BJ (cell line): Measurements from ENCODE around the gene FGD4. TPM values are rescaled to one million over a fixed set of nuclear protein-coding genes. Genes with fewer than 3 reads are reported as not detected.

ENCODE experiments used
- CTCF ChIA-PET: fragments of 350-600 bp; formaldehyde crosslinking; extraction: SDS; loops from one replicate; lab custom pipeline; 2021; ENCODE audit warnings: antibody characterized with exemption, inconsistent platforms; lab: Yijun Ruan, JAX
- POLR2A ChIA-PET: fragments of 300-600 bp; sonication (Branson Sonifier 250); formaldehyde crosslinking; extraction: SDS; loops from one replicate; lab custom pipeline; 2021; ENCODE audit warnings: antibody characterized with exemption; lab: Charles Lee
- DNase-seq: peaks from one replicate; pipeline ENCODE4 v3.0.0-alpha.2; 2011; ENCODE audit warnings: low read depth
- H3K27me3 ChIP-seq: 2 replicates; pipeline ENCODE4 v1.6.0; 2011; ENCODE audit warnings: low read length; ENCODE audit not compliant: control insufficient read depth, insufficient read depth
- H3K36me3 ChIP-seq: 2 replicates; pipeline ENCODE4 v1.5.1; 2011; ENCODE audit warnings: low read length; ENCODE audit not compliant: control insufficient read depth, insufficient read depth
- H3K4me3 ChIP-seq: 2 replicates; pipeline ENCODE4 v1.5.1; 2011; ENCODE audit warnings: low read depth, mild to moderate bottlenecking, control low read depth, low read length
- CTCF ChIP-seq: IDR thresholded peaks from 2 replicates; pipeline ENCODE4 v1.5.1; 2011; ENCODE audit warnings: low read depth, mild to moderate bottlenecking, control low read depth, inconsistent platforms, low read length, moderate library complexity; ENCODE audit not compliant: insufficient read depth
- polyA plus RNA-seq: library from polyadenylated mRNA; depleted of rRNA; stranded (reverse); fragments of >200 nt; gene quantifications from 2 replicates; pipeline ENCODE4 v1.2.3, GENCODE V29; 2011

The FGD4 gene
- polyA plus RNA-seq, 1 experiment, result 11.1 TPM

GRCh38 chr12:32445356-32445755 lies 46.0 kb downstream of the FGD4 start:
- ChIA-PET POLR2A (no interaction called here), CTCF (no interaction called here)
- no peak for TF ChIP-seq CTCF
- no peak for DNase-seq
- no peaks in the 10 kb centered on the region for H3K27me3 ChIP-seq
- no peak overlapping the region for H3K4me3 ChIP-seq
- no peaks in the 10 kb centered on the region for H3K36me3 ChIP-seq

- Histone ChIP-seq H3K4me3 (no peak overlapping the region), H3K27me3 (no peaks in the 10 kb centered on the region), H3K36me3 (no peaks in the 10 kb centered on the region)
- POLR2A ChIA-PET, result no interaction called here
- no peak for TF ChIP-seq CTCF
- CTCF ChIA-PET, result no interaction called here
- no peak for DNase-seq
Measured at GRCh38 chr12:32446316-32447119, 47.2 kb downstream of the FGD4 start.

GRCh38 chr12:32448586-32448985 lies 49.2 kb downstream of the FGD4 start:
- CTCF ChIA-PET, result interaction anchor here (2.1 kb wide), 1 partner anchor 209 kb away, joined by 6 read pairs; no protein-coding TSS in a partner anchor
- POLR2A ChIA-PET, result no interaction called here
- Histone ChIP-seq H3K4me3 (no peak overlapping the region), H3K36me3 (no peaks in the 10 kb centered on the region), H3K27me3 (no peaks in the 10 kb centered on the region)
- no peak for TF ChIP-seq CTCF
- no peak for DNase-seq

- ChIA-PET CTCF (interaction anchor here (0.9 kb wide), 1 partner anchor 208 kb away, joined by 5 read pairs; no protein-coding TSS in a partner anchor), POLR2A (no interaction called here)
- DNase-seq, result no peak
- Histone ChIP-seq H3K4me3 (no peak overlapping the region), H3K27me3 (no peaks in the 10 kb centered on the region), H3K36me3 (no peaks in the 10 kb centered on the region)
- TF ChIP-seq CTCF, result no peak
Measured at GRCh38 chr12:32450363-32450762, 51.0 kb downstream of the FGD4 start.

- H3K27me3 ChIP-seq, result no peaks in the 10 kb centered on the region
- no peaks in the 10 kb centered on the region for H3K36me3 ChIP-seq
- DNase-seq, result no peak
- H3K4me3 ChIP-seq, result no peak overlapping the region
- no peak for TF ChIP-seq CTCF
- POLR2A ChIA-PET, result no interaction called here
- CTCF ChIA-PET, result interaction anchor here (0.9 to 2.1 kb wide), 2 partner anchors 207 kb away, joined by 5 to 6 read pairs; no protein-coding TSS in a partner anchor
Measured at GRCh38 chr12:32450768-32451167, 51.4 kb downstream of the FGD4 start.
